GM23248 (cell line): ENCODE measurements around the gene TMX1.

Experiments
- EZH2 ChIP-seq: fragments of 200-600 bp; sonication (generic); IDR thresholded peaks from 2 replicates; pipeline ENCODE4 v1.6.1; 2018; ENCODE audit warnings: antibody characterized with exemption, mild to moderate bottlenecking; ENCODE audit not compliant: insufficient read depth, poor library complexity, severe bottlenecking
- EZH2phosphoT487 ChIP-seq: fragments of 200-600 bp; sonication (generic); IDR thresholded peaks from 2 replicates; pipeline ENCODE4 v1.6.1; 2018; ENCODE audit warnings: antibody characterized with exemption, moderate library complexity, mild to moderate bottlenecking, low read depth; ENCODE audit not compliant: insufficient read depth

DNA sequence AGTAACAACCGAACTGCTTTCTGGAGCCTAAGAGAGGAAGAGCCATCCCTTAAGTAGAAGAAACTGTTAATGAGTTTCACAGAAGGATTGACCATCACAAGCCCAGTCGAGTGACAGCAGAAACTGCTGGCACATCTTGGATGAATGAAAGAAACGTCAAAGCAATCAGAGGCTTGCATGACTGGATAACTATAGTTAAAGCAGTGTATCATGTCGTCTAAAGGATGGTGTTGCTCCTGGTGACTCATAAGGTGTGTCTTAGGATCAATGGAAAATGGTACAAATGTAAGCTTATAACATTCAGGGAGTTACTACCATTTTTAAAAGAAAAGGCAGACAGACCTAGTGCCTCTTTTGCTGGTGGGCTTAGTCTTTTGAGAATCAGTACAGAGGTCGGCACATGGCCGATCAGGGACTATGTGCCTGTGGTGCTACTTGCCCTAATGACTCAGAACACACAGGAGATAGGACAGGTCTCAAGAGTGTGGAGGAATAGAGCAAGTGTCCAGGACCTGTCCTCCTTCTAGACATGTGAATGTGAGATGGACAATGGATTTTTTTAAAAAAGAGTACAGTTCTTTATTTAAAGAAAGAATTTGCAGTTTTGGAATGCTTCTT lies 55.7 kb downstream of the TMX1 start:
- TF ChIP-seq EZH2 (no peak), EZH2phosphoT487 (no peak)
